HG02642 (cell line): ENCODE measurements around the gene COL19A1.

Source experiments
- ATAC-seq: cut with Tn5 transposase; IDR thresholded peaks from one replicate; pipeline ENCODE4 v1.9.1; 2021; ENCODE audit warnings: mild to moderate bottlenecking; ENCODE audit not compliant: unreplicated experiment, poor library complexity

The COL19A1 gene

GRCh38 chr6:70040766-70041165 is 174.4 kb downstream of the COL19A1 start:
- no peak for ATAC-seq

- no peak for ATAC-seq
Measured at GRCh38 chr6:70041411-70041810, 175.1 kb downstream of the COL19A1 start.

- ATAC-seq: no peak
Measured at GRCh38 chr6:70045413-70045812, 179.1 kb downstream of the COL19A1 start.

- no peak for ATAC-seq
Measured at GRCh38 chr6:70051197-70052124, 185.1 kb downstream of the COL19A1 start.

GRCh38 chr6:70059039-70059719 is 192.8 kb downstream of the COL19A1 start:
- ATAC-seq: no peak

GRCh38 chr6:70060680-70061079 is 194.3 kb downstream of the COL19A1 start:
- ATAC-seq: no peak

- ATAC-seq: no peak
Measured at GRCh38 chr6:70061546-70061945, 195.2 kb downstream of the COL19A1 start.

GRCh38 chr6:70062010-70062409 is 195.7 kb downstream of the COL19A1 start:
- ATAC-seq: no peak

- no peak for ATAC-seq
Measured at GRCh38 chr6:70072540-70073179, 206.3 kb downstream of the COL19A1 start.

GRCh38 chr6:70073637-70074036 is 207.3 kb downstream of the COL19A1 start:
- no peak for ATAC-seq

- peak; percentile 55 for ATAC-seq
Measured at GRCh38 chr6:70079241-70079640, 212.9 kb downstream of the COL19A1 start.

GRCh38 chr6:70080443-70081070 is 214.2 kb downstream of the COL19A1 start:
- no peak for ATAC-seq

- no peak for ATAC-seq
Measured at GRCh38 chr6:70082830-70083229, 216.5 kb downstream of the COL19A1 start.

- no peak for ATAC-seq
Measured at GRCh38 chr6:70086806-70087205, 220.4 kb downstream of the COL19A1 start.

GRCh38 chr6:70094156-70094555 is 227.8 kb downstream of the COL19A1 start:
- no peak for ATAC-seq

GRCh38 chr6:70099732-70100131 is 233.4 kb downstream of the COL19A1 start:
- no peak for ATAC-seq

GRCh38 chr6:70103798-70104197 is 237.4 kb downstream of the COL19A1 start:
- ATAC-seq: no peak

GRCh38 chr6:70107852-70108629 is 241.7 kb downstream of the COL19A1 start:
- ATAC-seq: no peak

- ATAC-seq: no peak
Measured at GRCh38 chr6:70110126-70111022, 244.0 kb downstream of the COL19A1 start.
